Activated CD8-positive, alpha-beta T cell treated with anti-CD3 and anti-CD28 coated beads for 36 hours (primary cell): ENCODE measurements around the gene OSBPL1A. TPM values are rescaled to one million over a fixed set of nuclear protein-coding genes. Genes with fewer than 3 reads are reported as not detected.
"Not testable (repeated sequence)": the region's sequence is repeated elsewhere in the genome, so short reads cannot be mapped to it uniquely, and the experiment has no call there.

Experiments used
- ATAC-seq: fragments of 200-7000 bp; cut with Tn5 transposase; one replicate; pipeline ENCODE4 v1.10.0; 2021; ENCODE audit warnings: mild to moderate bottlenecking, moderate library complexity
- CTCF ChIA-PET: fragments of 350-600 bp; sonication (Branson Sonifier 250); formaldehyde crosslinking; loops from one replicate; lab custom pipeline; 2021; ENCODE audit warnings: antibody characterized with exemption; lab: Charles Lee
- POLR2A ChIA-PET: fragments of 350-600 bp; sonication (Branson Sonifier 250); formaldehyde crosslinking; loops from one replicate; lab custom pipeline; 2021; ENCODE audit warnings: antibody characterized with exemption; lab: Charles Lee
- DNase-seq: peaks from one replicate; pipeline ENCODE4 v3.0.0-alpha.2; 2020
- H3K27ac Mint-ChIP-seq: one replicate; pipeline ENCODE4 v1.8.0; 2021; ENCODE audit warnings: mild to moderate bottlenecking, mixed read lengths
- H3K27me3 Mint-ChIP-seq: one replicate; pipeline ENCODE4 v1.8.0; 2021; ENCODE audit warnings: mixed read lengths
- H3K36me3 Mint-ChIP-seq: one replicate; pipeline ENCODE4 v1.8.0; 2021; ENCODE audit warnings: low read depth, mixed read lengths
- H3K4me1 Mint-ChIP-seq: one replicate; pipeline ENCODE4 v1.8.0; 2021; ENCODE audit warnings: low read depth, mixed read lengths
- H3K4me3 Mint-ChIP-seq: one replicate; pipeline ENCODE4 v1.8.0; 2021; ENCODE audit warnings: mild to moderate bottlenecking, moderate library complexity, mixed read lengths
- H3K9me3 Mint-ChIP-seq: one replicate; pipeline ENCODE4 v1.8.0; 2021; ENCODE audit warnings: mixed read lengths
- CTCF ChIP-seq: fragments of 200-600 bp; IDR thresholded peaks from one replicate; pipeline ENCODE4 v1.8.0; 2022; ENCODE audit warnings: antibody characterized with exemption, mild to moderate bottlenecking
- intact Hi-C: fragments of 100-400 bp; cut with micrococcal nuclease; formaldehyde crosslinking; loops from one replicate; pipeline ENCODE4 v1.10.0; 2022
- total RNA-seq, 2 experiments: library from RNA; stranded (reverse); gene quantifications; one replicate each; pipeline ENCODE4 v1.2.3, GENCODE V29; 2021

The OSBPL1A gene
- total RNA-seq, 2 experiments from 2014 or later, result 2.7 to 3.1 TPM

GRCh38 chr18:24153397-24153796, 244.2 kb downstream of the OSBPL1A start:
- POLR2A ChIA-PET, result interaction anchor here (0.5 kb wide), 1 partner anchor 183 kb away, joined by 3 read pairs; no protein-coding TSS in a partner anchor
- H3K4me3 Mint-ChIP-seq, result no peak overlapping the region
- ATAC-seq, result no peak
- no peak overlapping the region for H3K27ac Mint-ChIP-seq
- CTCF ChIA-PET, result interaction anchor here (1.9 kb wide), 1 partner anchor 23 kb away, joined by 6 read pairs; no protein-coding TSS in a partner anchor
- H3K4me1 Mint-ChIP-seq, result no peaks in the 10 kb centered on the region
- intact Hi-C loops, result no loop called here
- H3K9me3 Mint-ChIP-seq, result no peaks in the 10 kb centered on the region
- TF ChIP-seq CTCF, result no peak
- H3K27me3 Mint-ChIP-seq, result no peaks in the 10 kb centered on the region
- H3K36me3 Mint-ChIP-seq, result no peaks in the 10 kb centered on the region
- no peak for DNase-seq

- H3K9me3 Mint-ChIP-seq, H3K27me3 Mint-ChIP-seq: not testable (repeated sequence)
Measured at GRCh38 chr18:24149591-24149990, 248.0 kb downstream of the OSBPL1A start.

GRCh38 chr18:24142376-24142775, 255.2 kb downstream of the OSBPL1A start:
- no peaks in the 10 kb centered on the region for H3K36me3 Mint-ChIP-seq
- intact Hi-C loops, result no loop called here
- no peak overlapping the region for H3K4me3 Mint-ChIP-seq
- H3K4me1 Mint-ChIP-seq, result peaks cover 8% of the 10 kb centered on the region
- POLR2A ChIA-PET, result no interaction called here
- no peaks in the 10 kb centered on the region for H3K9me3 Mint-ChIP-seq
- no peak for TF ChIP-seq CTCF
- CTCF ChIA-PET, result interaction anchor here (1.0 to 1.8 kb wide), 2 partner anchors 34 to 224 kb away, joined by 3 to 6 read pairs; no protein-coding TSS in a partner anchor
- no peak overlapping the region for H3K27ac Mint-ChIP-seq
- H3K27me3 Mint-ChIP-seq, result peaks cover 23% of the 10 kb centered on the region
- ATAC-seq (no peak), DNase-seq (no peak)

More at GRCh38 chr18:24149591-24149990, 248.0 kb downstream of the OSBPL1A start:
- ATAC-seq, DNase-seq, H3K27ac Mint-ChIP-seq, H3K4me1 Mint-ChIP-seq, H3K4me3 Mint-ChIP-seq, H3K36me3 Mint-ChIP-seq, intact Hi-C loops, POLR2A ChIA-PET, CTCF ChIA-PET: not testable (repeated sequence)

GRCh38 chr18:24140697-24141096, 256.9 kb downstream of the OSBPL1A start:
- no peaks in the 10 kb centered on the region for H3K9me3 Mint-ChIP-seq
- DNase-seq, result no peak
- H3K27ac Mint-ChIP-seq, result no peak overlapping the region
- no peaks in the 10 kb centered on the region for H3K36me3 Mint-ChIP-seq
- intact Hi-C loops, result no loop called here
- no peak for TF ChIP-seq CTCF
- peaks cover 20% of the 10 kb centered on the region for H3K27me3 Mint-ChIP-seq
- no peak for ATAC-seq
- POLR2A ChIA-PET, result no interaction called here
- H3K4me3 Mint-ChIP-seq, result no peak overlapping the region
- peaks cover 11% of the 10 kb centered on the region for H3K4me1 Mint-ChIP-seq
- CTCF ChIA-PET, result interaction anchor here (1.8 kb wide), 1 partner anchor 222 kb away, joined by 6 read pairs; no protein-coding TSS in a partner anchor

- intact Hi-C loops, result no loop called here
- POLR2A ChIA-PET, result interaction anchor here (0.5 to 1.2 kb wide), 2 partner anchors 171 to 1454 kb away, joined by 3 read pairs; no protein-coding TSS in a partner anchor
Measured at GRCh38 chr18:24138789-24139616, 258.6 kb downstream of the OSBPL1A start, which contains the start of gene CABYR. CABYR (plus strand) TSS chr18:24139062; CDS start chr18:24143115, 4,053 bp downstream.

More at GRCh38 chr18:24138789-24139616, 258.6 kb downstream of the OSBPL1A start, which contains the start of gene CABYR:
- TF ChIP-seq CTCF, result no peak
- ATAC-seq (peak; percentile 97), DNase-seq (peak; percentile 81)
- Mint-ChIP-seq H3K27ac (peak within 1 kb of the TSS; percentile 14), H3K4me1 (peaks cover 11% of the 10 kb centered on the region), H3K4me3 (peak within 1 kb of the TSS; percentile 77), H3K9me3 (no peaks in the 10 kb centered on the region), H3K36me3 (peaks cover 1% of the 10 kb centered on the region), H3K27me3 (peaks cover 12% of the 10 kb centered on the region)
- CTCF ChIA-PET, result interaction anchor here (0.8 to 2.1 kb wide), 3 partner anchors 219 to 350 kb away, joined by 3 to 6 read pairs (median 5); no protein-coding TSS in a partner anchor
